Tibial artery (tissue), 4 donors: ENCODE data around the gene NIPSNAP2.
"Not testable (repeated sequence)": the region's sequence is repeated elsewhere in the genome, so short reads cannot be mapped to it uniquely, and the experiment has no call there.

Experiments used
- DNase-seq, 2 donors: peaks; one replicate each; pipeline ENCODE4 v3.0.0-alpha.2; 2019
- H3K27ac ChIP-seq, 2 donors: fragments of 200-600 bp; sonication (generic) in 1 of 2; 1 replicate in 1 of 2; 2 replicates in 1 of 2; pipeline ENCODE4 v1.5.1; 2018 to 2019; ENCODE audit warnings: mild to moderate bottlenecking in 1 of 2
- H3K27me3 ChIP-seq, 2 donors: fragments of 200-600 bp; sonication (generic) in 1 of 2; one replicate each; pipeline versions ENCODE4 v1.5.1 to v1.6.0; 2016 to 2019
- H3K36me3 ChIP-seq, 3 donors: fragments of 200-600 bp; sonication (generic) in 2 of 3; one replicate each; pipeline ENCODE4 v1.5.1; 2016 to 2019; ENCODE audit warnings: mild to moderate bottlenecking in 2 of 3
- H3K4me1 ChIP-seq, 4 donors: fragments of 200-600 bp; sonication (generic) in 2 of 4; 1 replicate in 3 of 4; 2 replicates in 1 of 4; pipeline ENCODE4 v1.5.1; 2016 to 2019
- H3K4me3 ChIP-seq, 2 donors: fragments of 200-600 bp; sonication (generic) in 1 of 2; 1 replicate in 1 of 2; 2 replicates in 1 of 2; pipeline ENCODE4 v1.5.1; 2018 to 2019; ENCODE audit warnings: mild to moderate bottlenecking in 2 of 2
- H3K9me3 ChIP-seq, 3 donors: fragments of 200-600 bp; sonication (generic) in 1 of 3; one replicate each; pipeline ENCODE4 v1.5.1; 2016 to 2019
- intact Hi-C: fragments of 100-400 bp; cut with DNase I; formaldehyde crosslinking; loops from one replicate; pipeline ENCODE4 v1.15.0; 2023; ENCODE audit warnings: low total_unique reads
- TF ChIP-seq, protein P1 (sequence below), 2 experiments: fragments of 200-600 bp in 1 of 2; fragments of 450-650 bp in 1 of 2; IDR thresholded peaks; one replicate each; pipeline ENCODE4 v1.5.1; 2017 to 2019; ENCODE audit warnings: antibody characterized with exemption in 2 of 2, mild to moderate bottlenecking in 1 of 2, moderate library complexity in 1 of 2

Gene NIPSNAP2

DNA sequence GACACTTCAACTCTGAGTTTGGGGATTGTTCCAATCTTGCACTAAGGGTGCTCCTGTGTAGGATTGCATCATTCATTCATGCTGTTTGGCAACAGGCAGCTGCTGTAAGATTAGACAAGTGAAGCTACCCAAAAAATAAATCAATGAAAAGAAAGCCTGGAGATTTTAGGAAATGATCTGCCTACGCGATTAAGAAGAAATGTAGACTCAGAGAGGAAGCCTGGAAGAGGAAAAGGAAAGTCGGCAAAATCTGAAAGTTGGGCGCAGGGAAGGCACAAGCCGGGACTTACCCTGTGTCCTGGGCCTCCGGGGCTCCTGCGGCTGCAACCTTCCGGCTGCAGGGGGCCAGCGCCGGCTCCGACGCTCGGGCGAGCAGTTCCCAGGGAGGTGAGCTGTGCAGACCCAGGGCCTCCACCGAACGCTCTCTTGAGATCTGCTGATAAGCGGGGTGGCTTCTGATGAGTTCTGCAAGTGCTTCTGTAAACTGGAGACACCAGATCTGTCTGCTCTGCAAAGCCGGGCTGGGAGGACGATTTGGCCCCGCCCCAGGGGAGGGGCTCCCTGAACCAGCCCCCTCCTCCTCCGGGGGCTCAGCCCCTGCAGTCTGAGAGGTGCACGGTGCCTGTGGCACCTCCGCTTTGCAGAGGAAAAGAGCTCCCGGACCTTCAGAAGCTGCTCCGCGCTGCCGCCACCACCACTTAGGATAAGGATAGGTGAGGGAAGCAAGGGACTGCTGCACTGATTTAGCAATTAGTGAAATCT, 69.5 kb downstream of the NIPSNAP2 start:
- TF ChIP-seq, protein P1, sequence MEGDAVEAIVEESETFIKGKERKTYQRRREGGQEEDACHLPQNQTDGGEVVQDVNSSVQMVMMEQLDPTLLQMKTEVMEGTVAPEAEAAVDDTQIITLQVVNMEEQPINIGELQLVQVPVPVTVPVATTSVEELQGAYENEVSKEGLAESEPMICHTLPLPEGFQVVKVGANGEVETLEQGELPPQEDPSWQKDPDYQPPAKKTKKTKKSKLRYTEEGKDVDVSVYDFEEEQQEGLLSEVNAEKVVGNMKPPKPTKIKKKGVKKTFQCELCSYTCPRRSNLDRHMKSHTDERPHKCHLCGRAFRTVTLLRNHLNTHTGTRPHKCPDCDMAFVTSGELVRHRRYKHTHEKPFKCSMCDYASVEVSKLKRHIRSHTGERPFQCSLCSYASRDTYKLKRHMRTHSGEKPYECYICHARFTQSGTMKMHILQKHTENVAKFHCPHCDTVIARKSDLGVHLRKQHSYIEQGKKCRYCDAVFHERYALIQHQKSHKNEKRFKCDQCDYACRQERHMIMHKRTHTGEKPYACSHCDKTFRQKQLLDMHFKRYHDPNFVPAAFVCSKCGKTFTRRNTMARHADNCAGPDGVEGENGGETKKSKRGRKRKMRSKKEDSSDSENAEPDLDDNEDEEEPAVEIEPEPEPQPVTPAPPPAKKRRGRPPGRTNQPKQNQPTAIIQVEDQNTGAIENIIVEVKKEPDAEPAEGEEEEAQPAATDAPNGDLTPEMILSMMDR (IDR thresholded peaks at IDR 0.05): peak in 1 of 2 experiments; percentile 27
- peak overlapping the region; percentile 54 to 63 for H3K4me3 ChIP-seq
- intact Hi-C loops: no loop called here
- peaks cover 0 to 6% (median 2%) of the 10 kb centered on the region in 4 donors for H3K4me1 ChIP-seq
- no peak overlapping the region for H3K27ac ChIP-seq
- no peaks in the 10 kb centered on the region for H3K27me3 ChIP-seq
- H3K36me3 ChIP-seq: no peaks in the 10 kb centered on the region
- peak in 1 of 2 donors; percentile 36 for DNase-seq
- H3K9me3 ChIP-seq: no peaks in the 10 kb centered on the region

DNA sequence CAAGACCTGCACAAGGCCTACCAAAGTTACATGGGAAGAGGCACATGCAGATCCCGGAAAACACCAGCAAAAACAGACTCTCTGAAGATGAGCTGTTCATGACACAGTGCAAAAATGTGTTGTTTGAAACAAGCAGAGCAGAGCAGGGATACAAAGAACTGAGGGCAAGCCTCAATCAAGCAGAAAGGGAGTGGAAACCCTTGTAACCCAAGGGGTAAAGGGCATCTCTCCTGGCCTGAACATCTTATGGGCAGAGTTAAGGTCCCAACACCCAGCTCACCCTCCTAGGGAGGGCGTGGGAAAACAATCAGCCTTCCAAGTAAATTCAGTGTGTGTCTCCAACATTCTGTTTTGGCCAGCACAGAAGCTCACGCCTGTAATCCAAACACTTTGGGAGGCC, 76.3 kb downstream of the NIPSNAP2 start:
- Histone ChIP-seq H3K9me3 (no peaks in the 10 kb centered on the region), H3K4me3 (no peak overlapping the region), H3K27ac (no peak overlapping the region), H3K36me3 (peaks cover 0 to 16% (median 7%) of the 10 kb centered on the region in 3 donors), H3K4me1 (no peaks in the 10 kb centered on the region), H3K27me3 (no peaks in the 10 kb centered on the region)
- intact Hi-C loops: no loop called here
- no peak for DNase-seq
- TF ChIP-seq, protein P1 (IDR thresholded peaks at IDR 0.05): no peak

- DNase-seq, H3K27me3 ChIP-seq, H3K9me3 ChIP-seq, H3K4me3 ChIP-seq, H3K27ac ChIP-seq, intact Hi-C loops: not testable (repeated sequence)
- Histone ChIP-seq H3K4me1 (peaks cover 0 to 12% (median 5%) of the 10 kb centered on the region in 4 donors), H3K36me3 (peaks cover 0 to 12% (median 7%) of the 10 kb centered on the region in 3 donors)
Observed at GRCh38 chr7:56045758-56046157, 81.4 kb downstream of the NIPSNAP2 start.

DNA sequence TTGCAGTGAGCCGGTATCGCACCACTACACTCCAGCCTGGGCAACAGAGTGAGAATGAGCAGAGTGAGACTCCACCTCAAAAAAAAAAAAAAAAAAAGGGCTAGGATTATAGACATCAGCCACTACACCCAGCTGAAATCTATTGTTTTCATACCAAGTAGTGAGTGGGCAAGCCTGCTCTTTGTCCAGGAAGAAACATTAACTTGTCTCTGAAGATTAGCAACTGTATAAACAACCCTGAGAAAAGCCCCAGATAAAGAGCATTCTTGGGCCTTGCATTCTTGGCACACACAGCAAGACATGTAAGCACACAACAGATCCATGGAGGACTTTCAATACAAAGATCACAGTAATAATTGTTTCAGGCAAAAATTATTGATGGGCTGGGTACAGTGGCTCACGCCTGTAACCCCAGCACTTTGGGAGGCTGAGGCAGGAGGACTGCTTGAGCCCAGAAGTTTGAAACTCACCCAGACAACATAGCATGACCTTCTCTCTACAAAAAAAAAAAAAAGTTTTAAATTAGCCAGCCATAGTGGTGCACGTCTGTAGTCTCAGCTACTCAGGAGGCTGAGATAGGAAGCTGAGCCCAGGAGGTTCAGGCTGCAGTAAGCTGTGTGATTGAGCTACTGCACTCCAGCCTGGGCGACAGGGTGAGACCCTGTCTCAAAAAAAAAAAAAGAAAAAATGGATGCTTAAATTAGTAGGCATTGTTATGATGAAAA, 82.5 kb downstream of the NIPSNAP2 start:
- Histone ChIP-seq H3K4me3 (no peak overlapping the region), H3K4me1 (peaks cover 0 to 14% (median 6%) of the 10 kb centered on the region in 4 donors), H3K27ac (peak overlapping the region in 1 of 2 donors; percentile 27), H3K36me3 (peaks cover 0 to 7% (median under 1%) of the 10 kb centered on the region in 3 donors), H3K9me3 (no peaks in the 10 kb centered on the region), H3K27me3 (no peaks in the 10 kb centered on the region)
- intact Hi-C loops: no loop called here
- TF ChIP-seq, protein P1 (IDR thresholded peaks at IDR 0.05): no peak
- DNase-seq: no peak

GRCh38 chr7:56047446-56048116, 83.2 kb downstream of the NIPSNAP2 start:
- DNase-seq, H3K4me3 ChIP-seq, H3K9me3 ChIP-seq, H3K27me3 ChIP-seq, H3K36me3 ChIP-seq, intact Hi-C loops: not testable (repeated sequence)
- Histone ChIP-seq H3K4me1 (peaks cover 0 to 19% (median 11%) of the 10 kb centered on the region in 4 donors), H3K27ac (peak overlapping the region in 1 of 2 donors; percentile 27)

- H3K4me1 ChIP-seq: peaks cover 0 to 26% (median 15%) of the 10 kb centered on the region in 4 donors
- no peak overlapping the region for H3K27ac ChIP-seq
Observed at GRCh38 chr7:56048245-56048644, 83.9 kb downstream of the NIPSNAP2 start.

DNA sequence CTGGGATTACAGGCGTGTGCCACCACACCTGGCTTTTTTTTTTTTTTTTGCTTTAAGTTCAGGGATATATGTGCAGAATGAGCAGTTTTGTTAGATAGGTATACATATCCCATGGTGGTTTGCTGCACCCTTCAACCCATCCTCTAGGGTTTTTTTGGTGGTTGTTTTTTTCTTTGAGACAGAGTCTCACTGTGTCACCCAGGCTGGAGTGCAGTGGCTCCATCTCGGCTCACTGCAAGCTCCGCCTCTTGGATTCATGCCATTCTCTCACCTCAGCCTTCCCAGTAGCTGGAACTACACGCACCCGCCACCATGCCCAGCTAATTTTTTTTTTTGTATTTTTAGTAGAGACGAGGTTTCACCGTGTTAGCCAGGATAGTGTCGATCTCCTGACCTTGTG, 84.4 kb downstream of the NIPSNAP2 start:
- Histone ChIP-seq H3K4me1 (peaks cover 0 to 29% (median 15%) of the 10 kb centered on the region in 4 donors), H3K36me3 (peaks cover 0 to 10% (median 9%) of the 10 kb centered on the region in 3 donors)
- H3K4me3 ChIP-seq, H3K27me3 ChIP-seq, intact Hi-C loops, DNase-seq, H3K27ac ChIP-seq, H3K9me3 ChIP-seq: not testable (repeated sequence)

More at GRCh38 chr7:56048245-56048644, 83.9 kb downstream of the NIPSNAP2 start:
- intact Hi-C loops: no loop called here
- Histone ChIP-seq H3K27me3 (no peaks in the 10 kb centered on the region), H3K36me3 (peaks cover 0 to 5% (median 3%) of the 10 kb centered on the region in 3 donors), H3K4me3 (no peak overlapping the region), H3K9me3 (no peaks in the 10 kb centered on the region)
- no peak for DNase-seq
- TF ChIP-seq, protein P1 (IDR thresholded peaks at IDR 0.05): no peak
